B cell (primary cell): Measurements from ENCODE around the gene DDOST. TPM values are rescaled to one million over a fixed set of nuclear protein-coding genes. Genes with fewer than 3 reads are reported as not detected.

Experiments used
- ATAC-seq: fragments of 200-7000 bp; cut with Tn5 transposase; one replicate; pipeline ENCODE4 v1.10.0; 2021; ENCODE audit warnings: low read depth, mild to moderate bottlenecking, moderate number of reproducible peaks, moderate library complexity
- CTCF ChIA-PET: fragments of 350-600 bp; sonication (Branson Sonifier 250); formaldehyde crosslinking; loops from one replicate; lab custom pipeline; 2021; ENCODE audit warnings: antibody characterized with exemption, inconsistent platforms; lab: Charles Lee
- POLR2A ChIA-PET: fragments of 350-600 bp; sonication (Branson Sonifier 250); formaldehyde crosslinking; loops from one replicate; lab custom pipeline; 2021; ENCODE audit warnings: antibody characterized with exemption; lab: Charles Lee
- DNase-seq: peaks from one replicate; pipeline ENCODE4 v3.0.0; 2013
- H2AFZ ChIP-seq: 2 replicates; pipeline ENCODE4 v1.6.1; 2012; ENCODE audit warnings: mild to moderate bottlenecking, low read depth, low read length; ENCODE audit not compliant: insufficient read depth, poor library complexity, severe bottlenecking
- H3K27ac ChIP-seq, 2 donors: 1 replicate in 1 of 2; 2 replicates in 1 of 2; pipeline ENCODE4 v1.5.1; 2012 to 2013; ENCODE audit warnings: low read length in 2 of 2, mild to moderate bottlenecking in 2 of 2, moderate library complexity in 1 of 2
- H3K27me3 ChIP-seq, 4 experiments: fragments of 200-600 bp in 1 of 4; sonication (generic) in 1 of 4; replicated peaks in 1 of 4; 1 replicate in 2 of 4; 2 replicates in 2 of 4; pipeline versions ENCODE4 v1.6.1 to v1.7.0; 2013 to 2016; ENCODE audit warnings: low read length in 3 of 4, mild to moderate bottlenecking in 2 of 4, mixed read lengths in 1 of 4, moderate library complexity in 1 of 4; ENCODE audit not compliant: insufficient read depth in 4 of 4, control insufficient read depth in 3 of 4; ENCODE audit errors: control extremely low read depth in 1 of 4
- H3K36me3 ChIP-seq, 2 experiments: replicated peaks in 1 of 2; 1 replicate in 1 of 2; 2 replicates in 1 of 2; pipeline versions ENCODE4 v1.6.1 to v1.7.1; 2013; ENCODE audit warnings: low read length in 1 of 2; ENCODE audit not compliant: insufficient read depth in 2 of 2, control insufficient read depth in 1 of 2; ENCODE audit errors: control extremely low read depth in 1 of 2, extremely low read depth in 1 of 2
- H3K4me1 ChIP-seq, 2 donors: fragments of 200-600 bp in 1 of 2; sonication (generic) in 1 of 2; 1 replicate in 1 of 2; 2 replicates in 1 of 2; pipeline versions ENCODE4 v1.5.1 to v1.6.1; 2013 to 2017; ENCODE audit warnings: low read length in 2 of 2; ENCODE audit not compliant: control insufficient read depth in 2 of 2, insufficient read depth in 2 of 2
- H3K4me2 ChIP-seq: replicated peaks from 2 replicates; pipeline ENCODE3; 2012; ENCODE audit warnings: mild to moderate bottlenecking, low read depth, low read length; ENCODE audit not compliant: poor library complexity, severe bottlenecking
- H3K4me3 ChIP-seq, 5 experiments: fragments of 200-600 bp in 1 of 5; sonication (generic) in 1 of 5; 1 replicate in 3 of 5; 2 replicates in 2 of 5; pipeline versions ENCODE4 v1.5.1 to v1.7.0; 2011 to 2016; ENCODE audit warnings: low read length in 4 of 5, mild to moderate bottlenecking in 4 of 5, low read depth in 2 of 5, control low read depth in 1 of 5, moderate library complexity in 1 of 5; ENCODE audit not compliant: insufficient read depth in 1 of 5; ENCODE audit errors: control extremely low read depth in 1 of 5, extremely low read depth in 1 of 5
- H3K79me2 ChIP-seq: fragments of 200-600 bp; sonication (generic); one replicate; pipeline ENCODE4 v1.6.0; 2016; ENCODE audit warnings: low read length; ENCODE audit not compliant: control insufficient read depth, insufficient read depth
- H3K9ac ChIP-seq: fragments of 200-600 bp; sonication (generic); 2 replicates; pipeline ENCODE4 v1.6.1; 2017; ENCODE audit warnings: mild to moderate bottlenecking, low read length, moderate library complexity
- H3K9me3 ChIP-seq, 3 donors: one replicate each; pipeline versions ENCODE4 v1.6.1 to v1.7.1; 2013; ENCODE audit warnings: low read length in 2 of 3; ENCODE audit not compliant: control insufficient read depth in 2 of 3, insufficient read depth in 1 of 3; ENCODE audit errors: control extremely low read depth in 1 of 3
- H4K20me1 ChIP-seq: 2 replicates; pipeline ENCODE4 v1.6.0; 2012; ENCODE audit warnings: mild to moderate bottlenecking, low read length; ENCODE audit not compliant: insufficient read depth, control insufficient read depth, poor library complexity, severe bottlenecking
- H3K27ac Mint-ChIP-seq: one replicate; pipeline ENCODE4 v1.8.0; 2021; ENCODE audit warnings: mixed read lengths
- H3K27me3 Mint-ChIP-seq: one replicate; pipeline ENCODE4 v1.8.0; 2021; ENCODE audit warnings: mixed read lengths
- H3K4me1 Mint-ChIP-seq: one replicate; pipeline ENCODE4 v1.8.0; 2021; ENCODE audit warnings: mixed read lengths
- H3K4me3 Mint-ChIP-seq: one replicate; pipeline ENCODE4 v1.8.0; 2021; ENCODE audit warnings: mixed read lengths
- H3K9me3 Mint-ChIP-seq: one replicate; pipeline ENCODE4 v1.8.0; 2022; ENCODE audit warnings: mixed read lengths; ENCODE audit not compliant: insufficient read depth
- CTCF ChIP-seq: fragments of 200-600 bp; IDR thresholded peaks from one replicate; pipeline ENCODE4 v1.8.0; 2022; ENCODE audit warnings: antibody characterized with exemption, mild to moderate bottlenecking
- EZH2 ChIP-seq: IDR thresholded peaks from 2 replicates; pipeline ENCODE4 v1.6.1; 2012; ENCODE audit warnings: borderline replicate concordance, low read depth, mild to moderate bottlenecking, moderate library complexity, low read length; ENCODE audit not compliant: insufficient read depth, poor library complexity, severe bottlenecking
- WGBS: methylation state at CpG from one replicate; pipeline ENCODE4 v1.1.5; 2013; ENCODE audit warnings: missing lambda C conversion rate; ENCODE audit not compliant: insufficient coverage; 5-methylcytosine and 5-hydroxymethylcytosine counted together
- intact Hi-C: fragments of 100-400 bp; cut with micrococcal nuclease; formaldehyde crosslinking; loops from one replicate; pipeline ENCODE4 v1.10.0; 2022
- polyA plus RNA-seq: library from polyadenylated mRNA; depleted of rRNA; stranded (reverse); fragments of >200 nt; gene quantifications from 2 replicates; pipeline ENCODE4 v1.2.3, GENCODE V29; 2012
- total RNA-seq, 2 donors: library from RNA; stranded (reverse); fragments of 120-200 nt in 1 of 2; gene quantifications; 1 replicate in 1 of 2; 2 replicates in 1 of 2; pipeline versions ENCODE4 v1.2.3 to v1.2.4, GENCODE V29; 2013 to 2022

DDOST gene
- total and polyA plus RNA-seq, 2 donors (not counting 1 experiment from before 2014, with no cell fraction given), result 73.5 to 99.2 TPM

GRCh38 chr1:20706841-20707240 is 45.7 kb upstream of the DDOST start:
- H3K9me3 Mint-ChIP-seq, result peaks cover 2% of the 10 kb centered on the region
- Histone ChIP-seq H3K4me2 (no peak overlapping the region), H3K27ac (no peak overlapping the region), H4K20me1 (no peaks in the 10 kb centered on the region), H3K27me3 (no peaks in the 10 kb centered on the region), H3K9ac (no peak overlapping the region), H3K9me3 (no peaks in the 10 kb centered on the region), H3K4me3 (no peak overlapping the region), H3K79me2 (no peaks in the 10 kb centered on the region), H3K4me1 (no peaks in the 10 kb centered on the region), H3K36me3 (no peaks in the 10 kb centered on the region), H2AFZ (no peak overlapping the region)
- ATAC-seq, result no peak
- no peak overlapping the region for H3K4me3 Mint-ChIP-seq
- 10% methylated on average over 3 of the region's 5 CpGs for WGBS
- intact Hi-C loops, result no loop called here
- DNase-seq, result no peak
- ChIA-PET CTCF (interaction anchor here (0.6 to 1.1 kb wide), 5 partner anchors 9 to 1016 kb away, joined by 3 to 5 read pairs (median 3); no protein-coding TSS in a partner anchor), POLR2A (no interaction called here)
- H3K27ac Mint-ChIP-seq, result no peak overlapping the region
- TF ChIP-seq CTCF, result no peak
- no peak for TF ChIP-seq EZH2
- peaks cover 5% of the 10 kb centered on the region for H3K27me3 Mint-ChIP-seq
- H3K4me1 Mint-ChIP-seq, result no peaks in the 10 kb centered on the region

- Histone ChIP-seq H3K9me3 (no peaks in the 10 kb centered on the region), H4K20me1 (no peaks in the 10 kb centered on the region), H3K9ac (no peak overlapping the region), H3K79me2 (no peaks in the 10 kb centered on the region), H3K36me3 (no peaks in the 10 kb centered on the region), H3K27me3 (no peaks in the 10 kb centered on the region), H2AFZ (no peak overlapping the region), H3K27ac (no peak overlapping the region), H3K4me1 (no peaks in the 10 kb centered on the region), H3K4me2 (no peak overlapping the region), H3K4me3 (no peak overlapping the region)
- intact Hi-C loops, result no loop called here
- no peaks in the 10 kb centered on the region for H3K4me1 Mint-ChIP-seq
- H3K27ac Mint-ChIP-seq, result no peak overlapping the region
- no peak for TF ChIP-seq CTCF
- no peak for TF ChIP-seq EZH2
- DNase-seq (no peak), ATAC-seq (no peak)
- no peak overlapping the region for H3K4me3 Mint-ChIP-seq
- H3K9me3 Mint-ChIP-seq, result peaks cover 2% of the 10 kb centered on the region
- POLR2A ChIA-PET, result no interaction called here
- CTCF ChIA-PET, result no interaction called here
- 96% methylated on average over 13 of the region's 15 CpGs for WGBS
- H3K27me3 Mint-ChIP-seq, result peaks cover 5% of the 10 kb centered on the region
These were observed 44.1 kb upstream of the DDOST start for GRCh38 chr1:20705203-20705755.
